ENCODE results near the gene CD109. TPM values are rescaled to one million over a fixed set of nuclear protein-coding genes. Genes with fewer than 3 reads are reported as not detected.

The CD109 gene
- polyA plus RNA-seq, 3 donors, result 0.17 to 0.30 (median 0.20) TPM

- Histone ChIP-seq H3K9ac (ENCODE audit: insufficient read depth, low read length, poor library complexity, severe bottlenecking) (no peak overlapping the region), H3K27me3 (ENCODE audit: control insufficient read depth in 2 of 2, insufficient read depth in 2 of 2, low read length in 2 of 2) (no peaks in the 10 kb centered on the region), H3K4me3 (replicated peaks in 1 of 3; ENCODE audit: low read depth in 2 of 3, low read length in 3 of 3) (no peak overlapping the region), H3K9me3 (replicated peaks in 1 of 2; ENCODE audit: control insufficient read depth in 1 of 2, insufficient read depth in 1 of 2, low read length in 2 of 2) (no peaks in the 10 kb centered on the region), H3K79me2 (ENCODE audit: insufficient read depth, low read length) (no peaks in the 10 kb centered on the region), H4K20me1 (ENCODE audit: insufficient read depth, low read length) (no peaks in the 10 kb centered on the region), H3K4me2 (replicated peaks; ENCODE audit: extremely low read depth, low read length, poor library complexity, severe bottlenecking) (no peak overlapping the region), H3K36me3 (replicated peaks in 1 of 2; ENCODE audit: control insufficient read depth in 1 of 2, insufficient read depth in 2 of 2, low read length in 2 of 2) (peaks cover 4 to 21% of the 10 kb centered on the region in 2 donors), H2AFZ (ENCODE audit: insufficient read depth, low read depth, low read length, poor library complexity, severe bottlenecking) (no peak overlapping the region), H3K27ac (ENCODE audit: low read depth in 1 of 2, low read length in 2 of 2) (no peak overlapping the region), H3K4me1 (ENCODE audit: control insufficient read depth in 1 of 2, insufficient read depth in 2 of 2, low read length in 2 of 2) (peaks cover 3 to 4% of the 10 kb centered on the region in 2 donors)
- Mint-ChIP-seq H3K36me3 (peaks cover 14 to 16% of the 10 kb centered on the region in 2 donors), H3K9me3 (no peaks in the 10 kb centered on the region), H3K27ac (no peak overlapping the region), H3K27me3 (ENCODE audit: low read depth in 3 of 3) (peaks cover 0 to 2% (median 0%) of the 10 kb centered on the region in 3 donors), H3K4me3 (no peak overlapping the region), H3K4me1 (peaks cover 6% of the 10 kb centered on the region)
- TF ChIP-seq CTCF (IDR thresholded peaks at IDR 0.05), result no peak
- WGBS (ENCODE audit: insufficient coverage), result 100% methylated on average over 2 of the region's 2 CpGs
- intact Hi-C loops (cut with micrococcal nuclease), result no loop called here
- no peak for DNase-seq
Observed at GRCh38 chr6:73702444-73702843, 6.4 kb downstream of the CD109 start.

GRCh38 chr6:73703466-73703865 lies 7.5 kb downstream of the CD109 start:
- H3K9me3 Mint-ChIP-seq, result no peaks in the 10 kb centered on the region
- peaks cover 0 to 2% (median 0%) of the 10 kb centered on the region in 3 donors for H3K27me3 Mint-ChIP-seq (ENCODE audit: low read depth in 3 of 3)
- Histone ChIP-seq H3K27ac (ENCODE audit: low read depth in 1 of 2, low read length in 2 of 2) (no peak overlapping the region), H3K36me3 (replicated peaks in 1 of 2; ENCODE audit: control insufficient read depth in 1 of 2, insufficient read depth in 2 of 2, low read length in 2 of 2) (peaks cover 4 to 21% of the 10 kb centered on the region in 2 donors), H3K79me2 (ENCODE audit: insufficient read depth, low read length) (no peaks in the 10 kb centered on the region), H3K4me3 (replicated peaks in 1 of 3; ENCODE audit: low read depth in 2 of 3, low read length in 3 of 3) (no peak overlapping the region), H3K27me3 (ENCODE audit: control insufficient read depth in 2 of 2, insufficient read depth in 2 of 2, low read length in 2 of 2) (no peaks in the 10 kb centered on the region), H3K4me2 (replicated peaks; ENCODE audit: extremely low read depth, low read length, poor library complexity, severe bottlenecking) (no peak overlapping the region), H4K20me1 (ENCODE audit: insufficient read depth, low read length) (no peaks in the 10 kb centered on the region), H3K4me1 (ENCODE audit: control insufficient read depth in 1 of 2, insufficient read depth in 2 of 2, low read length in 2 of 2) (no peaks in the 10 kb centered on the region), H3K9ac (ENCODE audit: insufficient read depth, low read length, poor library complexity, severe bottlenecking) (no peak overlapping the region), H3K9me3 (replicated peaks in 1 of 2; ENCODE audit: control insufficient read depth in 1 of 2, insufficient read depth in 1 of 2, low read length in 2 of 2) (no peaks in the 10 kb centered on the region), H2AFZ (ENCODE audit: insufficient read depth, low read depth, low read length, poor library complexity, severe bottlenecking) (no peak overlapping the region)
- TF ChIP-seq CTCF (IDR thresholded peaks at IDR 0.05), result no peak
- H3K4me1 Mint-ChIP-seq, result peaks cover 1% of the 10 kb centered on the region
- H3K36me3 Mint-ChIP-seq, result peaks cover 14 to 16% of the 10 kb centered on the region in 2 donors
- H3K4me3 Mint-ChIP-seq, result no peak overlapping the region
- intact Hi-C loops (cut with micrococcal nuclease), result no loop called here
- H3K27ac Mint-ChIP-seq, result no peak overlapping the region
- no peak for DNase-seq
- WGBS (ENCODE audit: insufficient coverage), result no CpG with 5 or more reads among the region's 1 CpG

Measured in CD14-positive monocyte (primary cell).